T-helper 1 cell (primary cell): ENCODE data around the gene CCDC191.

Experiments
- DNase-seq, 5 donors: peaks; one replicate each; pipeline ENCODE4 v3.0.0-alpha.2; 2012 to 2020

Gene CCDC191

DNA sequence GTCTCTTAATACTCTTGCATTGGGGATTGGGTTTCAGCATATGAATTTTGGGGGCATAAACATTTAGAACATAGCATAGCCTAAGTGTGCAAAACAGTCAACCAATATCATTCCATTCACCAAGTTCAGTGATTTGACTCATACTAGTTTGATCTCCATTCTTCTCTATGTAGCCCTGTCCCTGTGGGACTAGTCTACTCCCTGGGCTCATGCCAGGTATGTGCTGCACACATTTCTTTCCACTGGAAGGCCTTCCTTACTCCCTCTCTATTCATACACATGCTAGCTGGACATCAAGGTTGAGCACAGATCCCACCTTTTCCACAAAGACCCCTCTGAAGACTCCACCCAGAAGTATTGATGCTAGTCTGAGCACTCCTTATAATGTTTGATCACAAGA lies 103.4 kb downstream of the CCDC191 start:
- no peak for DNase-seq

DNA sequence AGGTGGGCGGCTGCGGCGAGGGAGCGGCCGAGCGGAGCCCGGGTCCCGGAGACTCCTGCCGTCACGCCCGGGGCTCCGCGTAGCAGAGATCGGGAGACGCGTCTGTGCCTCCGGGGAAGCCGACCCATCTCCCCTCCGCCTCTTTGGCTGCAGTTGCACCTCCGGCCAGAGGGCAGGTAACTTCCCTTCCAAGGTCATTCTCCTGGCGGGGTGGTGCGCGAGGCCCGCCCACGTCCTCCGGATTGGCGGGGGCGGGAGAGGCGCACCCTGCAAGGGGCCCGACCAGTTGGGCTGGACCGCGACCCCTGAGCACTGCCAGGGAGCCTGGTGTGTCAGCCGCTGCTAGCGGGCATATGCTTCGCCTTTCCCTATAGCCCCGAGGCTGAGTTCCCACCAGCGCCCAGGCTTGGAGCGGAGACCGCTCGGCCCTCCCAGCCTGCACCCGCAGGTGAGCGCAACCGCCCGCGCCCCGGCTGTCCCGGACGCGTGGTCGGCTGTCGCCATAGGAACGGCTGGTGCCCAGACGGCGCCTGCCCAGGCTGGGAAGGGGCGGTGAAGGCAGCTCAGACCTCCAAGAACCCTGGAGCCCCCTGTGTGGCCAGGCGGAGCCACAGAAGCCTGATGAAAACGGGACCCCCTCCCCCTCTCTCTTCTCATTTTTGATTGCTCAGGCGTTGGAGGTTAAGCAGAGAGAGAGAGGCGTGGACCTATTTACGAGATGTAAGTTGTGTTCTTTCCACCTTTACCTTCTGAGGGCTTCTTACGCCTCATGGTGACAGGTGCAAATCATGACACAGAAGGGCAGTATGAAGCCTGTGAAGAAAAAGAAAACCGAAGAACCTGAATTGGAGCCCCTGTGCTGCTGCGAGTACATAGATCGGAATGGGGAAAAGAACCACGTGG lies 108.1 kb downstream of the CCDC191 start:
- peak; percentile 4 to 28 (median 12) for DNase-seq

DNA sequence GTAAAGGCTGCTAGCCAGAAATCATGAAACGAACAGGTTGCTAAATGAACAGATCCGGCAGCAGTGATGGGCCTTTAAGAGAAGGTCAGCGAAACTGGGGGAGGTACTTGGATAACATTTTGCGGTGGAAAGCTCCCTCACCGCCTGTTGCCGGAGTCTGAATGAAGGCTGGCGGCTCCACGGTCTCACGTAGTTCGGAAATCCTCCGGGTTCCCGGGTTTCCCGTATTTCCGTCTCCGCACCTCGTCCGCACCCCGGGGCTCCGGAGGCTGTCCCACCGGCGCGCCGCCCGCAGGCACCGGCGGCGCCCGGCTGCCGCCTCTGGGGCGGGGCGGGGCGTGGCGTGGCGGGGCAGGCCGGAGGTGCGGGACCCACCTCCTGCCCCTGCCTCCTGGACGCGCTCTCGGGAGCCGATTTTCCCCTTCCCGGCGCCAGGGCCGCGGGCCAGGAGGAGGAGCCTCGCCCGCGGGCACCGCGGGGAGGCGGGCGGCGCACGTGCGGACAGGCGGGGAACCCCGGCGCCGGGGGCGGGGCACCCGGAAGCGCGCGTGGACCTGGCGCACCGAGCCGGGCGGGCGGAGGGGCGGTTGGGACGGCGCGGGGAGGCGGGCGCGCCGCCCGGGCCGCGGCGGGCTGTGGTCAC lies 108.8 kb downstream of the CCDC191 start, which contains the start of gene ZDHHC23:
ZDHHC23 (plus strand) TSS at position 642 of the 643 bp plus-strand sequence. CDS start 790 bp downstream, outside the sequence.
- DNase-seq: peak; percentile 37 to 80 (median 62)

DNA sequence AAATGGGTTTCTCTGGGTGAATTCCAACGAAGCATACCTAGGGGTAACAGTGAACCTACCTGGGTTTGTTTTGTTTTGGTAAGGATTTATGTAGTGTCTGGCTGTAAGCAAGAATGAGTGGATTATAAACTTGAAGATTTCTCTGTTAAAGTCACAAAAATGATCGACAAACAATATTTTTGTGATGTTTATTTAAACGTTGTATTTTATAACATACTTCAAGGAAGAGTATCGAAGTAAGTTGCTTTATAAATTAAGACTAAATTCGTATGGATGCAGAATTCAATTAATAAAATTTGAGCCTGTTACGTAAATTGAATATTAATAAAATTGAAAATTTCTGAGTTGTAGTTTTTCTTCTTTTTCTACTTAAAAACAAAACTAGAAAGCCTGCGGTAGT lies 109.5 kb downstream of the CCDC191 start:
- no peak for DNase-seq

DNA sequence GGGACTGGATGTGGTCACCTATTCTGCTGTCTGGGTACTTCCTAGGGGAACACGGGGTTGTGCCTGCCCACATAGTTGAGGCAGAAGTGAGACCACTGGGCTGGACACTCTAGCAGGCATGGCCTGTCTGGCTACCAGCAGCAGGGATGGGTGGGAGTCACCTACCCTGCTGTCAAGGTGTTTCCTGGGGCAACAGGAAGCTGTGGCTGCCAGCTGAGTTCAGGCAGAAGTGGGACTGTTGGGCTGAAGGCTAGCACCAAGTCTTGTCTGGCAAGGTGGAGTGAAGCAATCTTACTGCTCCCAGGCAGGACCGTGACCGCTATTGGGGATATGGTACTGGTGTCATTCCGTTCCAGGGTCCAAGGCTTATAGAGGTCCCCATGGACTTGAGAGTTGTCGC lies 128.8 kb downstream of the CCDC191 start:
- no peak for DNase-seq

DNA sequence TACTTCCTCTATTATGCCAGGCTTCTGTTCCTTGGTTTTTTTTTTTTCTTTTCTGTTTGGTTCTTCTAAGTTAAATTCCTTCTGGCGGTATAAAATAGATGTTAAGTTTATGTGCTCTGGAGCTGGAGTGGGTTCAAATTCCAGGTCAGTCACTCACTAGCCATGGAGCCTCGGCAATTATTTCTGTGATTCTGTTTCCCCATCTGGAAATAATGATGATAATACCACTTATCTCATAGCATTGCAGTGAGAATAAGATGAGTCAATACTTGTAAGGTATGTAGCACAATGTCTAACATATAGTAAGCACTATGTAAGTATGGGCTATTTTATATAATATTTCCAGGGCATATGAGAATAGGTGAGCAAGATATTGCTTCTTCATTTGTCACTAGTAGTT lies 141.7 kb downstream of the CCDC191 start:
- no peak for DNase-seq
